ENCODE data around the gene STX12.

GRCh38 chr1:27759236-27759635, 13.8 kb upstream of the STX12 start:
- TF ChIP-seq, protein P1, sequence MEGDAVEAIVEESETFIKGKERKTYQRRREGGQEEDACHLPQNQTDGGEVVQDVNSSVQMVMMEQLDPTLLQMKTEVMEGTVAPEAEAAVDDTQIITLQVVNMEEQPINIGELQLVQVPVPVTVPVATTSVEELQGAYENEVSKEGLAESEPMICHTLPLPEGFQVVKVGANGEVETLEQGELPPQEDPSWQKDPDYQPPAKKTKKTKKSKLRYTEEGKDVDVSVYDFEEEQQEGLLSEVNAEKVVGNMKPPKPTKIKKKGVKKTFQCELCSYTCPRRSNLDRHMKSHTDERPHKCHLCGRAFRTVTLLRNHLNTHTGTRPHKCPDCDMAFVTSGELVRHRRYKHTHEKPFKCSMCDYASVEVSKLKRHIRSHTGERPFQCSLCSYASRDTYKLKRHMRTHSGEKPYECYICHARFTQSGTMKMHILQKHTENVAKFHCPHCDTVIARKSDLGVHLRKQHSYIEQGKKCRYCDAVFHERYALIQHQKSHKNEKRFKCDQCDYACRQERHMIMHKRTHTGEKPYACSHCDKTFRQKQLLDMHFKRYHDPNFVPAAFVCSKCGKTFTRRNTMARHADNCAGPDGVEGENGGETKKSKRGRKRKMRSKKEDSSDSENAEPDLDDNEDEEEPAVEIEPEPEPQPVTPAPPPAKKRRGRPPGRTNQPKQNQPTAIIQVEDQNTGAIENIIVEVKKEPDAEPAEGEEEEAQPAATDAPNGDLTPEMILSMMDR (IDR thresholded peaks at IDR 0.05) = no peak
- TF ChIP-seq EZH2 (IDR thresholded peaks at IDR 0.05) = no peak
- no peak for TF ChIP-seq EZH2phosphoT487 (IDR thresholded peaks at IDR 0.05)
